ENCODE results near the gene ERN1.

Gene ERN1

GRCh38 chr17:64109400-64109799, 20.5 kb downstream of the ERN1 start:
- Histone ChIP-seq H3K4me1 (no peaks in the 10 kb centered on the region), H3K4me3 (ENCODE audit: low read depth, low read length) (no peak overlapping the region), H3K9me3 (no peaks in the 10 kb centered on the region), H3K27me3 (no peaks in the 10 kb centered on the region), H3K36me3 (no peaks in the 10 kb centered on the region)
- DNase-seq = no peak
- TF ChIP-seq, protein P1, sequence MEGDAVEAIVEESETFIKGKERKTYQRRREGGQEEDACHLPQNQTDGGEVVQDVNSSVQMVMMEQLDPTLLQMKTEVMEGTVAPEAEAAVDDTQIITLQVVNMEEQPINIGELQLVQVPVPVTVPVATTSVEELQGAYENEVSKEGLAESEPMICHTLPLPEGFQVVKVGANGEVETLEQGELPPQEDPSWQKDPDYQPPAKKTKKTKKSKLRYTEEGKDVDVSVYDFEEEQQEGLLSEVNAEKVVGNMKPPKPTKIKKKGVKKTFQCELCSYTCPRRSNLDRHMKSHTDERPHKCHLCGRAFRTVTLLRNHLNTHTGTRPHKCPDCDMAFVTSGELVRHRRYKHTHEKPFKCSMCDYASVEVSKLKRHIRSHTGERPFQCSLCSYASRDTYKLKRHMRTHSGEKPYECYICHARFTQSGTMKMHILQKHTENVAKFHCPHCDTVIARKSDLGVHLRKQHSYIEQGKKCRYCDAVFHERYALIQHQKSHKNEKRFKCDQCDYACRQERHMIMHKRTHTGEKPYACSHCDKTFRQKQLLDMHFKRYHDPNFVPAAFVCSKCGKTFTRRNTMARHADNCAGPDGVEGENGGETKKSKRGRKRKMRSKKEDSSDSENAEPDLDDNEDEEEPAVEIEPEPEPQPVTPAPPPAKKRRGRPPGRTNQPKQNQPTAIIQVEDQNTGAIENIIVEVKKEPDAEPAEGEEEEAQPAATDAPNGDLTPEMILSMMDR (IDR thresholded peaks at IDR 0.05; ENCODE audit: low read depth, low read length) = no peak

- Histone ChIP-seq H3K27me3 (no peaks in the 10 kb centered on the region), H3K4me3 (ENCODE audit: low read depth, low read length) (no peak overlapping the region), H3K9me3 (no peaks in the 10 kb centered on the region), H3K4me1 (no peaks in the 10 kb centered on the region), H3K36me3 (no peaks in the 10 kb centered on the region)
- DNase-seq = no peak
- TF ChIP-seq, protein P1 (IDR thresholded peaks at IDR 0.05; ENCODE audit: low read depth, low read length) = no peak
Measured at GRCh38 chr17:64107500-64108236, 22.3 kb downstream of the ERN1 start.

DNA sequence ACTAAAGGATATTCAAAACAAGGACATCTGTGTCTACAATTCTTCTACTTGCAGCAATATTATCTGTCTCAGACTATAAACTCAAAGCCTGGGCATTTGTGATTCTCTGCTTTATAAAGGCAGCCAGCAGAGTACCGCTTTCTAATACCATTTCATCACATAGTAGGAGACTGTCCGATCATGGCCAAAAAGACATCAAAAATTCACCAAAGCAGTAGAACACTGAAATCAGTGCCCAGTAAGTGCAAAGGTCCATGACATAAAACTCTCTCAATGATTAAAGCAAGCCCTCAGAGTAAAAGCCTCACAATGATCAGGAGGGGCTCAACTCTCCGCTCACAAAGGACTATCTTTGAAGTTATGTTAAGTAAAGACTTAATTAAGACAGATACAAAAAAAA, 23.0 kb downstream of the ERN1 start:
- no peak overlapping the region for H3K4me3 ChIP-seq (ENCODE audit: low read depth, low read length)
- TF ChIP-seq, protein P1 (IDR thresholded peaks at IDR 0.05; ENCODE audit: low read depth, low read length) = no peak
- H3K4me1 ChIP-seq = no peaks in the 10 kb centered on the region

DNA sequence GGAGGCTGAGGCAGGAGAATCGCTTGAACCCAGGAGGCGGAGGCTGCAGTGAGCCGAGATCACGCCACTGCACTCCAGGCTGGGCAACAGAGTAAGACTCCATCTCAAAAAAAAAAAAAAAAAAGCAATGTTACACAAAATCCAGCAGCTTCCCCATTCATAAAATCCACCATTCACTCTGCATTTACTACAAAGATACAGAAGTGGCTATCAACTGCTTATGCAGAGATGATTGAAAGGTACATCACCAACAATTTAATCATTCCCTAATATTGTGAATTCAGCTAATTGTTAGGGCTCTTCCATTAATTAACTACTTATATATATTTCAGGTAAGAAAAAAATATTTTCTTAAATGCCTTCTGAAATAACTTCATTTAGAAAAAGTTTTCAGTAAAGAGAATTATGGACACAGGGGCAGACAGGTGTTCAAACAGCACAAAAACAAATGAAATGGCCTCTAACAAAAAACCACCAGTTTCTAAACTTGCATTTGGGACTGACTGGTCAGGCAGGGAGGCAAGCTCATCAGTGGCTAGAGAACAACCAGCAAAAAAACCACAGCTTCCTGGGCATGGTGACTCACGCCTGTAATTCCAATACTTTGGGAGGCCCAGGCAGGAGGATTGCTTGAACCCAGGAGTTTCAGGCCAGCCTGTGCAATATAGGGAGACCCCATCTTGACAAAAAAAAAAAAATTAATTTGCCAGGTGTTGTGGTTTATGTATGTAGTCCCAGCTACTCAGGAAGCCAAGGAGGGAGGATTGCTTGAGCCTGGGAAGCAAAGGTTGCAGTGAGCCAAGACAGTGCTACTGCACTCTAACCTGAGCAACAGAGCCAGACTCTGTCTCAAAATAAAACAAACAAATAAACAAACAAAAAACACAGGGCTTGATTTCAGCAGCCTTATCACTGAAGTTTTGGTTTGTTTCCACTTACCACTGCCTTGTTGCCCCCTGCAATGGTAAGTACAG, 26.3 kb downstream of the ERN1 start:
- TF ChIP-seq, protein P1 (IDR thresholded peaks at IDR 0.05; ENCODE audit: low read depth, low read length) = no peak
- no peak for DNase-seq
- no peaks in the 10 kb centered on the region for H3K27me3 ChIP-seq

More for the DNA sequence above, 23.0 kb downstream of the ERN1 start:
- no peaks in the 10 kb centered on the region for H3K27me3 ChIP-seq
- DNase-seq = no peak
- H3K36me3 ChIP-seq = no peaks in the 10 kb centered on the region
- no peaks in the 10 kb centered on the region for H3K9me3 ChIP-seq

GRCh38 chr17:64102627-64103390, 27.1 kb downstream of the ERN1 start:
- TF ChIP-seq, protein P1 (IDR thresholded peaks at IDR 0.05; ENCODE audit: low read depth, low read length) = no peak
- no peaks in the 10 kb centered on the region for H3K9me3 ChIP-seq
- no peak overlapping the region for H3K4me3 ChIP-seq (ENCODE audit: low read depth, low read length)
- H3K36me3 ChIP-seq = no peaks in the 10 kb centered on the region
- no peak for DNase-seq
- H3K4me1 ChIP-seq = no peaks in the 10 kb centered on the region
- no peaks in the 10 kb centered on the region for H3K27me3 ChIP-seq

More for the DNA sequence above, 26.3 kb downstream of the ERN1 start:
- Histone ChIP-seq H3K4me3 (ENCODE audit: low read depth, low read length) (no peak overlapping the region), H3K36me3 (no peaks in the 10 kb centered on the region), H3K9me3 (no peaks in the 10 kb centered on the region), H3K4me1 (no peaks in the 10 kb centered on the region)

All from BE2C (cell line).